Ovary (tissue), 3 donors: Measurements from ENCODE around the gene PARD3.

Experiments used
- POLR2A ChIP-seq: fragments of 450-650 bp; IDR thresholded peaks from one replicate; pipeline ENCODE4 v1.6.1; 2017; ENCODE audit warnings: antibody characterized with exemption, mild to moderate bottlenecking, moderate library complexity
- TF ChIP-seq, protein P1 (sequence below), 3 donors: fragments of 450-650 bp in 2 of 3; fragments of 200-600 bp in 1 of 3; IDR thresholded peaks; one replicate each; pipeline versions ENCODE4 v1.5.1 to v1.8.0; 2016 to 2022; ENCODE audit warnings: antibody characterized with exemption in 3 of 3, mild to moderate bottlenecking in 1 of 3
- donor health status: DM: no; HTN: no; CAD: no.

DNA sequence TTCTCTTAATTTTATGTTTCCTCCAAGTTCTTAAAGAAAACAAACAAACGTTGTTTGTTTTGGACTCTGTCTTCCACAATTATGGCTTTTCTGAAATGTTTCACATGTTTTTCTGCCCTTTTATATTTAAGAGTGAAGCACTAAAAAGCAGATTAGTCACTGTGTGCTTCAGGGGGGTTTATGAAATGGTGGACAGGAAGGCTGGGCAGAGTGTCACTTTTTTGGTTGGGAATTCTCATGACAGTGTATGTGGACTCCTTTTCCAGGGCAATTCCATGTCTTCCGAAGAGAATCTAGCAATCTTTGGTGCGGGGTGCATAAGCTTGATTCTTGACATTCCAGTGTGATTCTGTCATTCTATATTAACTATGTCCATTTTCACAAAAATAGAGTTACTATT is 669.4 kb downstream of the PARD3 start:
- TF ChIP-seq, protein P1, sequence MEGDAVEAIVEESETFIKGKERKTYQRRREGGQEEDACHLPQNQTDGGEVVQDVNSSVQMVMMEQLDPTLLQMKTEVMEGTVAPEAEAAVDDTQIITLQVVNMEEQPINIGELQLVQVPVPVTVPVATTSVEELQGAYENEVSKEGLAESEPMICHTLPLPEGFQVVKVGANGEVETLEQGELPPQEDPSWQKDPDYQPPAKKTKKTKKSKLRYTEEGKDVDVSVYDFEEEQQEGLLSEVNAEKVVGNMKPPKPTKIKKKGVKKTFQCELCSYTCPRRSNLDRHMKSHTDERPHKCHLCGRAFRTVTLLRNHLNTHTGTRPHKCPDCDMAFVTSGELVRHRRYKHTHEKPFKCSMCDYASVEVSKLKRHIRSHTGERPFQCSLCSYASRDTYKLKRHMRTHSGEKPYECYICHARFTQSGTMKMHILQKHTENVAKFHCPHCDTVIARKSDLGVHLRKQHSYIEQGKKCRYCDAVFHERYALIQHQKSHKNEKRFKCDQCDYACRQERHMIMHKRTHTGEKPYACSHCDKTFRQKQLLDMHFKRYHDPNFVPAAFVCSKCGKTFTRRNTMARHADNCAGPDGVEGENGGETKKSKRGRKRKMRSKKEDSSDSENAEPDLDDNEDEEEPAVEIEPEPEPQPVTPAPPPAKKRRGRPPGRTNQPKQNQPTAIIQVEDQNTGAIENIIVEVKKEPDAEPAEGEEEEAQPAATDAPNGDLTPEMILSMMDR (IDR thresholded peaks at IDR 0.05): no peak
- no peak for TF ChIP-seq POLR2A
